ENCODE results near the gene LIMS2.

LIMS2 gene

DNA sequence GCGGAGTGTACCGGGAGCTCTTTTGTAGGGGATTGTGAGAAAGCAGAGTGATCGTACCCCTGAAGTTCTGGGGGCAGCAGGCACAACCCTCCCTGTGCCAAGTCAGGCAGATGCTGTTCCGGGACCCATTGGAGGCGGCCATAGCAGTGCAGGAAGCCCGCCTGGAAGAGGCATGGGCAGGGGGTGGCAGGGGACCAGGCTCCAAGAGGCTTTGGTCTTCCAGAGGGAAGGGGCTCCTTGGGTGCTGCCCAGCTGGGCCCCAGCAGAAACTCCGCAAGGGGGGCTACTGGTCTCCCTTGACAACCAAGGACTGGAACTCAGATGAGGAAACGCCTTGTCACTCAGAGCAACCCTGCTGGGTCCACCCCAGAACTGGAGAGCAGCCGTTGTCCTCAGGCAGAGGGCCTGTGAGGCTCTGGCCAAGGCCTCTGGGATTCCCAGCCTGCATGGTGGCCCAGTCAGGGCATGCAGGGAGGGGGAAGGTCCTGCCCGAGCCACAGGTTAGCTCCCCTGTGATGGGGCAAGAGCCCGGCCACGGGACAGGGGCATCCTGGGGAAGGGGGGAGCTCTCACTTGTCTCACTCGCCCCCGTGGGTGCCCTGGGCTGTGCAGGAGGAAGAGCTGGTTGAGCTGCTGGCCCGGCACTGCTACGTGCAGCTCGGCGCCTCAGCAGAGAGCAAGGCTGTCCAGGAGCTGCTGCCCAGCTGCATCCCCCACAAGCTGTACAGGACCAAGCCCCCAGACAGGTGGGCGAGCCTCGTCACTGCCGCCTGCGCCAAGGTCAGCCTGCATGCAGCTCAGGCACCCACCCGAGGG lies 50.4 kb downstream of the LIMS2 start:
- DNase-seq (ENCODE audit: extremely low read depth in 1 of 2, low read depth in 1 of 2): no peak

DNA sequence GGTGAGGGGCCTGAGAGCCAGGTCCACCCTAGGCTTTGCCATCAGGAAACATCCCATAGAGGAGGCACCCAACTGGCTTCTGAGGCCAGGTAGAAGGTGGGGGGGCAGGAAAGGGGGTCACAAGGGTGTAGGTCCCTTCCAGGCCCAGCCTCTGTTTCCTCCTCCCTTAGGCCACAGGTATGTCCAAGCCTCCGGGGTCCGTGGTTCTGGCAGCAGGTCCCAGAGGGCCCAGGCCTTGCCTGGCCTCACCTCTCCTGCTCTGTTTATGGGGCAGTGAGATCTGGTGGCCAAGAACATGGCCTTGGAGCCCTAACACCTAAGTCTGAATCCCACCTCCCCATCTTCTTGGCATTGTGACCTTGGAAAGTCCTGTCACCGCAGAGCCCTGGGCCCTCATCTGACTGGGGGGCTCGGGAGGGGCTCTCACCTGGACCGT lies 51.0 kb downstream of the LIMS2 start:
- DNase-seq (ENCODE audit: extremely low read depth in 1 of 2, low read depth in 1 of 2): no peak

DNA sequence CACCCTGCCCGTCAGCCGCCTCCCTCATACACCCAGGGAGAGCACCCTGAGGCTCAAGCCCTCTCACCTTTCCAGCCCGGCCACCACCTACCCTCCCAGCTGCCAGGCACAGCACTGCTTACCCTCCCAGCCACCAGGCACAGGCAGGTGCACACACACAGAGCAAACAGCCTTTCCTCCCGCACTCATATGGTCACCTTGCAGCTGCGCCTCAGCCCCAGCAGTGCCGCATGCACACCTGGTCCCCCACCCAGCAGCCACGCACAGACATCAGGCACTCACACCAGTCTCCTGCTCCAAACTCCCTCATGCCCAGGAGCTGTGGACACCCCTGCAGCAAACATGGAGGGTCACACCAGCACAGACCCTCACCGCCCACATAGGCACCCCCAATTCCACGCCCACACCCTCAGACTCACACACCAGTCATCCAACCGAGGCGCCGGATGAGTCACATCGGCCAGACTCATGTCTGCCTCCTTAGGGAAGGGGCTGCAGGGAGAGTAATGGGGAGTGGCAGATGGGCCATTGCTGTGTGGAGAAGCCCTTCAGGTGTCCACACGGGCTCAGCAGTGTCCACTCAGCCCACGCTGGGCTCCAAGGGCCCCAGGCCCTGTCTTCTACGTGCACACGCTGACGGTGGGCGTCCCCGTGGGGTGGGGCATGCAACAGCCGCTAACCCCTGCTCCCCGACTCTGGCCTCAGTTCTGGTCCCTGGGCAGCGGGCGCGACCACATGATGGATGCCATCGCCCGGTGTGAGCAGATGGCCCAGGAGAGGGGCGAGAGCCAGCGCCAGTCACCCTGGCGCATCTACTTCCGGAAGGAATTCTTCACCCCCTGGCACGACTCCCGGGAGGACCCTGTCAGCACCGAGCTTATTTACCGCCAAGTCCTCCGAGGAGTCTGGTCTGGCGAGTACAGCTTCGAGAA lies 51.7 kb downstream of the LIMS2 start:
- no peak for DNase-seq (ENCODE audit: extremely low read depth in 1 of 2, low read depth in 1 of 2)

DNA sequence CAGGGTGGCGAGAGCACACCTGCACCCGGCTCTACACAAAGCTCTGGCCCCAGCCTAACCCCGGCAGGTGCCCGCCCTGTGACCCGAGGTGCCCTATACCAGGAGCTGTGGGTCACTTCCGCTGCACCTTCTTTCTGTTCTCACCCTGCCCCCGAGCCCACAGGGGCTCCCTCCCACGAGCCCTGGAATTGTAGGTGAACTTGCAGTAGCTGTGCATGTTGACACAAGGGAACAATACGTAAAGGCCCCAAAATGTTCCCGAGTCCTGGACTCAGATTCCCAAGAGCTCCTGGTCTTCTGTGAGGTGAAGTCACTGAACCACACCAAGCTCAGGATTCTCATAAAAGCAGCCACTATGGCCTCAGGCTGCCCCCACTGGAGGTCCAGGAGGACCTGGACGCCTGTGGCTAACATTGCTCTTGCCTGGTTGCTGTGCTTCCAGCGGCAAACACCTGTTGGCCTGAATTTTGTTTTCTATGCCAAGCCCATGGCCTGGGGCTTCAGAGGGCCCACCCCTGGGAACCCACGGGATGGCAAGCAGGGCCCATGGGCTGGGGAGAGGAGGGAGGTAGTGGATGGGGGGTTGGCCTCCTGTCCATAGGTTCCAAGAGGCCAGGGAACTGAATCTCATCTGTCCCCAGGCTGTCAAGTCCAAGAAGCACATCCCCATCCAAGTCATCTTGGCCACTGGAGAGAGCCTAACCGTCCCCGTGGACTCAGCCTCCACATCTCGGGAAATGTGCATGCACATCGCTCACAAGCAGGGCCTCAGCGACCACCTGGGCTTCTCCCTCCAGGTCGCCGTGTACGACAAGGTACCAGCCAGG lies 52.6 kb downstream of the LIMS2 start:
- no peak for DNase-seq (ENCODE audit: extremely low read depth in 1 of 2, low read depth in 1 of 2)

DNA sequence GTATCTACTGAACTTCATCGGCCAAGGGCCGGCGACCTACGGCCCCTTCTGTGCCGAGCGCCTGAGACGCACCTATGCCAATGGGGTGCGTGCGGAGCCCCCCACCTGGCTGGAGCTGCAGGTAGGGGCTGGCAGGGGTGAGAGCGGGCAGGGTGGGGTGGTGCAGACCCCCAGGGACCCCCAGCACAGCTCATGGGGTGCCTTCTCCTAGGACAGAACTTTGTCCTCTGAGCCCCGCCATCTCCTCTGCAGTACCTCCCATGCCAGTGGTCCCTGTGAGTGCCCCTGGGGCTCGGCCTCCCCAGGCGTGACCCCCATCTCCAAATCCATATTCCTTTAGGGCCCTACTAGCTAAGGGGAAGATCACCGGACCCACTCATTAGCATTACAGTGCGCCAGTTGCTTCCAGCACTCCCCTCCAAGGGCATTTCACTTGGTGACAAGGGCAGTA lies 53.3 kb downstream of the LIMS2 start:
- no peak for DNase-seq (ENCODE audit: extremely low read depth in 1 of 2, low read depth in 1 of 2)

DNA sequence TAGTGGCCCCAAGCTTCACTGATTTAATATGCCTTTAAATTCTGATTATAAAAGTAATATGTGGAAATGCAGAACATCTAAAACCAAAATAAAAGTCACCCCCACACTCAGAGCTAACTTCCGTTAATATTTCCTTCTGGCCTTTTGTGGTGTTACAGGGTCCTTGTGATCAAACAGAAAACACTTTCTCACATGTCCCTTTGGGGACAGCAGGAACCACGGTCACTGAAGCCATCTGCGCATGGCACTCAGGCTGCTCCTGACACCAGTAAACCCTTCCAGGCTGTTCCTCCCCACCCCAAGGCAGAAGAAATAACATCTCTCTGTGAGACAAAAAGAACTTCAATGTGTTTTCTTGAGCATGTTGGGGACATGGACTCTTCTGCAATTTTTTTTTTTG lies 54.5 kb downstream of the LIMS2 start:
- DNase-seq (ENCODE audit: extremely low read depth in 1 of 2, low read depth in 1 of 2): no peak

DNA sequence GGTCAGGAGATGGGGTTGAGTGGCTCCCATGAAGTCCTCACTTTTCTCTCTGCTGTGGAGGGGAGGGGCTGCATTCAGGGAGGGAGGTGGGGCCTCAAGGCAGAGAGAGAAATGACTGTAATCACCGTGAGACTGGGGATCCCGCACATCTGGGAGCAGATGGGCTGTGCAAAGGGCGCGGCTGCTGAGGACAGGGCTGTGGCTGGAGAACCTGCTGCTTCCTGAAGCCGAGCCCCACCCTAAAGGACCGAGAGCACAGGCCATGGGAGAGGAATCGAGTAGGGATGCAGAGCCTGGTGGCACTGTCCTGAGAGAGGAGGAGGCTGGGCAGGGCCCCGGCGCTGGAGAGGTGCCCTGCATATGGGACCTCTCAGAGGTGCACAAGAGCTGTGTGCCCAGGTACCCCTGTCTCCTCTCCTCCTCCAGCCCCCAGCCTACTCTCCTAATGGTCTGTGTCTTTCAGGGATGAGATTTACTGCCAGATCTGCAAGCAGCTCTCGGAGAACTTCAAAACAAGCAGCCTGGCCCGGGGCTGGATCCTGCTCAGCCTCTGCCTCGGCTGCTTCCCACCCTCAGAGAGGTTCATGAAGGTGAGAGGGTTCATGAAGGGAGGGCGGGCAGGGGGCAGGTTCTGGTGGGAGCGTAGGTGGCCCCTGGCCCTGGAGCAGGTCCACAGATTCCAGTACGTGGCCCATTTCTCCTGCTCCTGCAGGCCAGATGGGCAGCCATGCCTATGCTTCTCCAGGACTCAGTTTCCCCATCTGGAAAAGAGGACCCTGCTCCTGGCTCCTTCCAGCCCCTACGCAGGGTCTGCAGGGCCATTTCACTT lies 55.2 kb downstream of the LIMS2 start:
- no peak for DNase-seq (ENCODE audit: extremely low read depth in 1 of 2, low read depth in 1 of 2)

DNA sequence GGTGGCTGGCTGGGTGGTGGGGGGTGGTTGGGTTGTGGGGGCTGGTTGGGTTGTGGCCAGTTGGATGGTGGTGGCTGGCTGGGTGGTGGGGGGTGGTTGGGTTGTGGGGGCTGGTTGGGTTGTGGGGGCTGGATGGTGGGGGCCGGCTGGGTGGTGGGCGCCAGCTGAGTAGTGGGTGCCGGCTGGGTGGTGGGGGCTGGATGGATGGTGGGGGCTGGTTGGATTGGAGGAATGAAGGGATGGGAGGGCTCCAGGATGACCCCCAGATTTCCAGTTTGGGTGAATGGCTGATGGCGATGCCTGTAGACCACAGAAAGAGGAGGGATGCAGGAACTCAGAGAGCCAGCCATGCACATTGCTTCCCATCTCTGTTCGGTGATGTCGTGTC lies 56.1 kb downstream of the LIMS2 start:
- DNase-seq (ENCODE audit: extremely low read depth in 1 of 2, low read depth in 1 of 2): no peak

DNA sequence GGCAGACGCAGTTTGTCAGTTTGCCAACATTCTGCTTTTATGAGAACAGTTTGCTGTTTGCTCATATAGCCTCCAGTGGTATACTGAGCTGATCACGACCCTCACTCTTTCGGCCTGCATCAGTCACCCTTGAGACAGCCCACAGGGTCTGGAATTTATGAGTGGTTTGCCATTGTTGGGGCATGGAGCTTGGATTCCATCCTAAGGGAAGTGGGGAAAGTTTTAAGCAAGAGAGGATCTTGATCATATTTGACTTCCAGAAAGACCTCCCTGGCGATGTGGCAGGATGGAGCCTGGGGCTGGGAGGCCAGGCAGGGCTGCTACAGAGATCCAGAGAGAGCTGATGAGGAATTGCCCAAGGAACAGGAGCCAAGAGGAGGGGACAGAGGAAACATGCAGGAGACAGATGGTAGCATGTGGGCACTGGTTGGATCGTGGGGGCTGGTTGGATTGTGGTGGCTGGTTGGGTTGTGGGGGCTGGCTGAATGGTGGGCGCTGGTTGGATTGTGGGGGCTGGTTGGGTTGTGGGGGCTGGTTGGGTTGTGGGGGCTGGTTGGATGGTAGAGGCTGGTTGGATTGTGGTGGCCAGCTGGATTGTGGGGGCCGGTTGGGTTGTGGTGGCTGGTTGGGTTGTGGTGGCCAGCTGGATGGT lies 56.7 kb downstream of the LIMS2 start:
- DNase-seq (ENCODE audit: extremely low read depth in 1 of 2, low read depth in 1 of 2): no peak

DNA sequence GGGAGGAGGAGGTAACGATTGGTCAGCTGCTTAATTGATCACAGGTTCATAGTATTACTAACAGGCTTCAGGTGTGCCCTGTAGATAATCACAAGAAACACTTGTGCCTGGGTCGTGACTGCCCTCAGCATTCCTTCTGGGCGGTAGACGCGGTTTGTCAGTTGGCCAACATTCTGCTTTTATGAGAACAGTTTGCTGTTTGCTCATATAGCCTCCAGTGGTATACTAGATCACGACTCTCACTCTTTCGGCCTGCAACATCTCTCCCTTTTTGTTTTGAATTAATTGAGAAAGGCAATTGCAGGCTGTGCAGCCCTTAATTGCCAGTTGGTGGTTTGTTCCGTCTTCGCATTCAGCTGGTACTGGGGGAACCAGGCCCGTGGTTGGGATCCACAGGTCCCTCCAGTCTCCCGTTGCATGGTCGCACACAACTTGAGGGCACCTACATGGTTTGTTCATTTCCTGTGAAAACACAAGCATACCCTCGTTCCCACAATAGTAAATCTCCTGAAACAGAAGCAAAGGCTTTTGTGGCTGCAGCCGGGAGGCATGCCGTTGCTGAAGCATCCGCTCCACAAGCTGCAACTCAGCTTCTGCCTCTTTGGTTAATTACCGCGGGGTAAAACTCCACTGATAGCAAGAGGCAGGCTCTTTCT lies 59.7 kb downstream of the LIMS2 start:
- no peak for DNase-seq (ENCODE audit: extremely low read depth in 1 of 2, low read depth in 1 of 2)

DNA sequence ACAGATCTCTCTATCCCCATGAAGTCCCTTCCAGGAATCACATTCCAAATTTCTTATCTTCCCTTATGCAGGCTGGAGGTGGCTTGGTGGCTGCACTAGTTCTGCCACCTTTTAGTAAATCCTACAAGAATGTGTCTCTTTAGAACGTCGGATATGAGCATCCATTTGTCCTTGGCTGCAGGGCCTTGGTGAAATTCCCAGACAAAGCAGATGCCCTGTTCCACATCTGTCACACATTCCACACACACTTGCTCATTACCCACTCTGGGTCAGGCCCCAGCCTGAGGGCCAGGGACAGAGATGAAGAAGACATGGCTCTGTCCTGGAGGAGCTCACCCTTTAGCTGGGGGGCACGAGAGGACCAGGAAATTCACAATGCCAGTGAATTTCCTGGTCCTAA lies 60.6 kb downstream of the LIMS2 start:
- DNase-seq (ENCODE audit: extremely low read depth in 1 of 2, low read depth in 1 of 2): no peak

DNA sequence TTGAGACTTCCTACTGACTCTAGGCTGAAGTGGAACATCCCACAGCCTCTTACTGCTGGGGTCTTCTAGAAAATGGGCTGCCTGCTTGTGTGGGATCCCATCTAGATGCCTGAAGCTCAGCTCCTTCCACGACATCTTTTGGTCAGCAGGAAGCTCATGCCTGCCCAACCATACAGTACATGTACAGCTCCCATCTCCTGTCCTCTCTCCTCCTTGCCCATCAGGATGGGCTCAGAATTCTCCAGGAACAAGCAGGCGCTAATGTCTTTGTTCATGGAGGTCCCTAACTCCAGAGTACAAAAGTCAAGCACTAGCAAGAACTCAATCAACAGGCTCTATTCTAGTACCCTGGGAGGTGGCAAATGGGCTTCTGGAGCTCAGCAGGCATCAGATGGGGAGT lies 61.1 kb downstream of the LIMS2 start:
- no peak for DNase-seq (ENCODE audit: extremely low read depth in 1 of 2, low read depth in 1 of 2)

DNA sequence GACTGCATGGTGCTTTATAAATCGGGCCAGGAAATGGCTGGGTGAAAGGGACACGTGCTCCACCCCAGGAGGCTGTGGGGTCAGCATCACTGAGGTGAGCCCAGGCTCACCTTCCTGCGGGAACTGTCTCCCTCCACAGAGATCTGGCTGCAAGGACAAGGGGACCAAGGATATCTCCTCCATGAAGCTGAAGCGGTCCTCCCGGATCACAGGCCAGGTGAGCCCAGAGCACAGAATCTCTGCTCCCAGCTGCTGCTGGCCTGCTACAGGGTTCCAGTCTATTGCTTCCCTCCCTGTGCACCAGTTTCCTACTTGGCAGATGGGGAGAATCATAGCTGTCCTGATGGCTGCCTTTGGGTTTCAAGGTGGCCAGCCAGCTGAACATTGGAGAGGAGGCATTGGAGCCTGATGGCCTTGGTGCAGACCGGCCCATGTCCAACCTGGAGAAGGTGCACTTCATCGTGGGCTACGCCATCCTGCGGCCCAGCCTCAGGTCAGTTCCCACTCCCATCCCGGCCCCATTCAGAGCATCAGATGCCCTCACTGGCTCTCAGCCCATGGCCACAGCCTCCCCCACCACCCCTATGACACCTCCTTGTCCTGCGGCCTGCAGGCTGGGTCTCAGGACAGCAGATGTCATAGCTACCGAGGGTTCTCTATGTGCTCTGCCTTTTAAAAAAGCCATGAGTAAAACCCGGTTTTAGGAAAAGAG lies 63.1 kb downstream of the LIMS2 start:
- no peak for DNase-seq (ENCODE audit: extremely low read depth in 1 of 2, low read depth in 1 of 2)

DNA sequence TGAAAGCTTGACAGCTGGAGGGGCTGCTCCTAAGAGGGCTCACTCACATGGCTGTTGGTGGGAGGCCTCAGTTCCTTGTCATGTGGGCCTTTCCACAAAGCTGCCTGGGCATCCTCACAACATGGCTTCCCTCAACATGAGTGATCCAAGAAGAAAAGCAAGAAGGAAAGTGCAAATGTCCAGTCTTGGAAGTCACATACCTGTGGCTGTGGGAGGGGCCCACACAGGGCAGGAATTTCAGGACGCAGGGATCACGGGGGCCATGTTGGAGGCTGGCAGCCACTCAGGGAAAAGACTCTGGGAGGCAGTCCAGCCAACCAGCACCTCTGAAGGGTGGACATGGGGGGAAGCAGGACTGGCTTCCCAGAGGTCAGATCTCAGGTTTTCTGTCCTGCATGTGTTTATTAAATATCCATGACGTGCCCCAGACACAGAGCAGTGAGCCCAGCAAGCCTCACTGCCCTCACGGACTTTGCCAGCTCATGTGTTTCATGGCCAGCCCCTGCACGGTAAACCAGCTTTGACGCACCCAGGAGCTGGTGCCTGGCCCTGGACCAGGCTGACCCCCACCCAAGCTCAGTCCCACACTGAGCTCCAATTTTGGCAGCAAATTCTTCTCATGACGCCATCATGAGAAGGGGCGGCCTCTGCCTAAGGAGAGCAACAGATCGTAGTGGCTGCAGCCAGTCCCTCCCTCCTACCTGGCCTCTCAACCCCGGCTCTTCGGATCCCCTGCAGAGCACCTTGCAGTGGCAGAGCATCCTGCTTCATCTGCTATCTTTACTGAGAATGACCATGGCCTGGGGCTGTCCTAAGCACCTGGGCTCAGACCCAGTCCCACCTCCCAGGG lies 64.0 kb downstream of the LIMS2 start:
- no peak for DNase-seq (ENCODE audit: extremely low read depth in 1 of 2, low read depth in 1 of 2)

DNA sequence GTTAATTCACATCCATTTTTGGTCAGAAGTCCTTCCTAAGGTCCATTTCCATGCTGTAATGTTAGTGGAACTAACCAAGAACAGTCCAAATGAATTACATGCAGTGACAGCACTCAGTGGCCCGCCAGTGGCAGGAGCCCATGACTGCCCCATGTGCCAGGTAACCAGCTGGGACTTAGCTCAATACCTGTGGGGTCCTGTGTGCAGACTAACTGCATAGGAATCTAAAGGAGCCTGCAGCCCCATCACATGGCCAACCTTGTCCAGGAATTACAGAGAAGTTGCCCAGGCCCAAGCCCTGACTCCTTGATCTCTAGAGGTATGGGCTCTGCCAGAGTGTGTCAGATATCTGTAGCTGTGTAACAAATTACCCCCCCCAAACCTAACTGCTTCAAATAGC lies 64.8 kb downstream of the LIMS2 start:
- no peak for DNase-seq (ENCODE audit: extremely low read depth in 1 of 2, low read depth in 1 of 2)

DNA sequence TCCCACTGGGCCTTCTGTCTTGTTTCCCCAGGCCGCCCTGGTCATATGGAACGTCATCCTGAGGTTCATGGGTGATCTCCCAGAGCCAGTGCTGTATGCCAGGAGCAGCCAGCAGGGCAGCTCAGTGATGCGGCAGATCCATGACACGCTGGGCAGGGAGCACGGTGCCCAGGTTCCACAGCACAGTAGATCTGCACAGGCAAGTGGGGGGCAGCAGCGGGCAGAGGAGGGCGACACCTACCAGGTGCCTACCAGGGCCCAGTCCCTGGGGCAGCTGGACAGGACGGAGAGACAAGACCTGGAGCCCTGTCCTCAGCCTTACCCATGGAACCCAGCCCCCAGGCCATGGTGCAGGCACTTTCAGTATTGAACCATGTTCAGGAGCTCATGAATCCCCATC lies 65.5 kb downstream of the LIMS2 start:
- DNase-seq (ENCODE audit: extremely low read depth in 1 of 2, low read depth in 1 of 2): no peak

DNA sequence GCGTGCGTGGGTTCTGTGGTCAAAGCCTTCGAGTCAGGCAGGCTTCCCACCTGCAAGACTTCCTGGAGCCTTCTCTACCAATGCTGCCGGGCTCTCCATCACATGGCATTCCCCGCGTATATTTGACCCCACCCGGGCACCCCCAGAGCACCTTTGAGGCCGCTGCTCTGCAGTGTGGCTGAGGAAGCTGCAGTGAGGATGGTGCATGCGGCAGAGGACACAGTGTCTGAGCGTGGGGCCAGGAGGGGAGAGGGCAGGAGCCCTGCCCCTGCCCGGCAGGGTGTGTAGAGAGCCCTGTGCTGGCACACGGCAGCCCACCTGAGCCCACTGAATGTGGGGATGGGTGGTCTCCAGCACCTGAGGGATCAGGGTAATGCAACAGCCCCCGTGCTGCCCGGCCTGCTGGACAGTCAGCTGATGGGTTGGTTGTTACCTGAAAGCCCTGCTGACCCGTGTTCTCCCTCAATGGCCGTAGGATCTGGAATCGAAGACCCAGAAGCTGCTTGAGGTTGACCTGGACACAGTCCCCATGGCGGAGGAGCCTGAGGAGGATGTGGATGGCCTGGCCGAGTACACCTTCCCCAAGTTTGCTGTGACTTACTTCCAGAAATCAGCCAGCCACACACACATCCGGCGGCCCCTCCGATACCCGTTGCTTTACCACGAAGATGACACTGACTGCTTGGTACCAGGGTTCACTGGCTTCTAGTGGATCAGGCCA lies 66.1 kb downstream of the LIMS2 start:
- DNase-seq (ENCODE audit: extremely low read depth in 1 of 2, low read depth in 1 of 2): no peak

Data from activated CD8-positive, alpha-beta memory T cell treated with anti-CD3 and anti-CD28 coated beads for 1 hour (primary cell).